ENCODE measurements around the gene CPEB1. TPM values are rescaled to one million over a fixed set of nuclear protein-coding genes. Genes with fewer than 3 reads are reported as not detected.

Gene CPEB1
- total RNA-seq, 1 donor from 2014 or later, result 10.6 TPM

DNA sequence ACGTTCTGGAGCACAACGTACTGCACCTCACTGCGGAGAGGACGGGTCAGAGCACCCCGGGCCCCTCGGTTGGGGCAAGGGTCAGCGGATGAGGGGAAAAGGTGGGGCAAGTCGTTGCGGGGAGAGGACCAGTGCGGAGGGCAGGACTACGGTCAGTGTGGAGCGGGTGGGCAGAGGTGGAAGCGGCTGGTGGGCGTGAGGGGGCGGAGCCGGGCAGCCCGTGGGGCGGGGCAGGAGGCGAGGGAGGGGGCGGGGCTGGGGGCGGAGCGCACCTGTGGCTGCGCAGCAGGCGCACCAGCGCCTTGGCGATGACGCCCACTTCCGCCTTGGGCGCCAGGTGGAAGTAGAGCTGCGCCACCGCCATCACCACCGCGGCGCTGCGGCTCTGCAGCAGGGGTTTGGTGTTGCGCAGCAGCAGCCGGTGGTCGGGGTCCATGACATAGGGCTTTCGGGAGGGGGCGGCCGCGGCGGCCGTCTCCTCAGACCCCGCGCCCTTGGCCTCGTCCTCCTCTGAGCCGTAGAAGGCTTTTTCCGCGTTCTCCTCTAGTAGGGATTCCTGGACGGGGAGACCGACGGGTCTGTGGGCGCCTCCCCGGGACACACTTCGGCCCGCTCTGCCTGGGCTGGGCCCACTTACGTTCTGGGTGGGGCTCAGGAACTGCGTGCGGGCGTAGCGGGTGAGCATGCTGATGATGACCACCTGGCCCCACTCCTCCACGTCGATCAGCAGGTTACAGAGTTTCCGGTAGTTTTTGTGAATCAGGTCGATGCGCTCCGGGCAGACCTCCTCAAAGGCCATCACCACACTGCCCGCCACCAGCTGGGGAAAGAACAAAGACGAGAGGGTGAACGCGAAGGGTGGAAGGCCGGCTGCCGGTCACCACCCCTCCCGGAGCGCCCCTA, 33.3 kb upstream of the CPEB1 start:
- H3K27me3 ChIP-seq, result peaks cover 4% of the 10 kb centered on the region
- peak overlapping the region; percentile 37 to 44 for H3K4me3 ChIP-seq
- H3K4me1 ChIP-seq, result peaks cover 13% of the 10 kb centered on the region
- no peaks in the 10 kb centered on the region for H3K9me3 ChIP-seq
- intact Hi-C loops (cut with DNase I), result no loop called here
- no peak for DNase-seq (ENCODE audit: extremely low spot score in 2 of 2)
- H3K27ac ChIP-seq, result no peak overlapping the region
- H3K36me3 ChIP-seq, result no peaks in the 10 kb centered on the region
- TF ChIP-seq POLR2AphosphoS5 (IDR thresholded peaks at IDR 0.05; ENCODE audit: insufficient read depth in 1 of 2, low read depth in 1 of 2), result peak in 1 of 2 donors; percentile 35
- TF ChIP-seq, protein P1, sequence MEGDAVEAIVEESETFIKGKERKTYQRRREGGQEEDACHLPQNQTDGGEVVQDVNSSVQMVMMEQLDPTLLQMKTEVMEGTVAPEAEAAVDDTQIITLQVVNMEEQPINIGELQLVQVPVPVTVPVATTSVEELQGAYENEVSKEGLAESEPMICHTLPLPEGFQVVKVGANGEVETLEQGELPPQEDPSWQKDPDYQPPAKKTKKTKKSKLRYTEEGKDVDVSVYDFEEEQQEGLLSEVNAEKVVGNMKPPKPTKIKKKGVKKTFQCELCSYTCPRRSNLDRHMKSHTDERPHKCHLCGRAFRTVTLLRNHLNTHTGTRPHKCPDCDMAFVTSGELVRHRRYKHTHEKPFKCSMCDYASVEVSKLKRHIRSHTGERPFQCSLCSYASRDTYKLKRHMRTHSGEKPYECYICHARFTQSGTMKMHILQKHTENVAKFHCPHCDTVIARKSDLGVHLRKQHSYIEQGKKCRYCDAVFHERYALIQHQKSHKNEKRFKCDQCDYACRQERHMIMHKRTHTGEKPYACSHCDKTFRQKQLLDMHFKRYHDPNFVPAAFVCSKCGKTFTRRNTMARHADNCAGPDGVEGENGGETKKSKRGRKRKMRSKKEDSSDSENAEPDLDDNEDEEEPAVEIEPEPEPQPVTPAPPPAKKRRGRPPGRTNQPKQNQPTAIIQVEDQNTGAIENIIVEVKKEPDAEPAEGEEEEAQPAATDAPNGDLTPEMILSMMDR (IDR thresholded peaks at IDR 0.05), result no peak
- peak in 1 of 2 donors; percentile 13 for TF ChIP-seq POLR2A (IDR thresholded peaks at IDR 0.05)

DNA sequence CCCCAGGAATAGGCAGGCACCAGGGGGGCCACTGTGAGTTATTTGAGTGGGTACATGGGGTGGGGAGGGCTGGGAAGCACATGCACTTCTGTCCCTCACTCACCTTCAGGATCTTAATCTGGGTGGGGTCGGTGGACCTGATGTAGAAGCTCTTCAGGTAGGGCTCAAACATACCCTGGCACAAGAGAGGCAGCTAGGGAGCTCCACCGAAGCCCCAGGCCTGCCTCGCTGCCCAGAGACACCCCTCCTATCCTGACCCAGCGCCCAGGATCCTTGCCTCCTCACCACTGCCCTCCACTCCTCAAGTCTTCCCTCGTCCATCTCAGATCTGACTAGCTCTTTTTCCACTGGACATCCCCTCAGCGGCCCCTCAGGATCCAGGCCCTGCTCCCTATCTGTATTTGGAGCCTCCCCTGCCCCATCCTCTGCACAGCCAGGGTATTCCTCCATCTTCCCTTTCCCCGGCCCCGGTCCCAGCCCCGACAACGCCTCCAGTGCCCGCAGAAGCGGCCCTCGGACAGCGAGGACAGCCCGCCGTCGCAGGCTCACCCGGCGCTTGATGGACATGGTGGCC, 32.5 kb upstream of the CPEB1 start:
- peaks cover 13% of the 10 kb centered on the region for H3K4me1 ChIP-seq
- no peaks in the 10 kb centered on the region for H3K9me3 ChIP-seq
- H3K4me3 ChIP-seq, result peak overlapping the region; percentile 37 to 44
- no peaks in the 10 kb centered on the region for H3K36me3 ChIP-seq
- DNase-seq (ENCODE audit: extremely low spot score in 2 of 2), result no peak
- intact Hi-C loops (cut with DNase I), result no loop called here
- no peak for TF ChIP-seq POLR2AphosphoS5 (IDR thresholded peaks at IDR 0.05; ENCODE audit: insufficient read depth in 1 of 2, low read depth in 1 of 2)
- TF ChIP-seq POLR2A (IDR thresholded peaks at IDR 0.05), result no peak
- TF ChIP-seq, protein P1 (IDR thresholded peaks at IDR 0.05), result no peak
- H3K27ac ChIP-seq, result no peak overlapping the region
- H3K27me3 ChIP-seq, result peaks cover 4% of the 10 kb centered on the region

DNA sequence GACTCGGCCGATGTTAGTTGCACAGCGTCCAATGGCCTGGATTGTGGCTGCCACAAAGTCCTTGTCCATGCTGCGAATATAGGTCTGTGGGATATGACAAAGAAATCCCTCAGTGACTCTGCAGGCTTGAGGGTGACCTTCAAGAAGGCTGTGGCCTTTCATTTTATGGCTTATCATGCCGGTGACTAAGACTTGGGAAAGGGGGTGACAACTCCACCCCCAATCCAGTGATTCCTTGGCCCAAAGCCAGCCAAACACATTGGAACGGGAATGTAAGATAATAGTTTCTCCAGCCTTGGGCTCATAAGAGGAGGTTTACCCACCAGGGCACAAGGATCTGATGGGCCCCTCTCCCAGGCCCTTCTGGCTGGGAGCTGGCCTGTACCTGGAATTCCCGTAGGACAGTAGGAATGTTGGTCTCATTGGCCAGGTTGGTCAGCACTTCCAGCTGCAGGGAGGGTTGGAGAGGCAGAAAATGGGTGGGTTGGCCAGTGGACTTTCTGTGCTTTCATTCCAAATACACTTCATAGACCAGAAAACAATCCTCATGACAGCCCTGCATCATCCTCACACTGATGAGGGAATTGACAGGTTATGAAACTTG, 30.7 kb upstream of the CPEB1 start:
- TF ChIP-seq POLR2AphosphoS5 (IDR thresholded peaks at IDR 0.05; ENCODE audit: insufficient read depth in 1 of 2, low read depth in 1 of 2), result no peak
- no peak for TF ChIP-seq POLR2A (IDR thresholded peaks at IDR 0.05)
- TF ChIP-seq, protein P1 (IDR thresholded peaks at IDR 0.05), result no peak
- H3K4me3 ChIP-seq, result no peak overlapping the region
- DNase-seq (ENCODE audit: extremely low spot score in 2 of 2), result no peak
- H3K9me3 ChIP-seq, result no peaks in the 10 kb centered on the region
- peaks cover 13% of the 10 kb centered on the region for H3K4me1 ChIP-seq
- no peak overlapping the region for H3K27ac ChIP-seq
- H3K36me3 ChIP-seq, result no peaks in the 10 kb centered on the region
- H3K27me3 ChIP-seq, result peaks cover 4% of the 10 kb centered on the region
- intact Hi-C loops (cut with DNase I), result no loop called here

DNA sequence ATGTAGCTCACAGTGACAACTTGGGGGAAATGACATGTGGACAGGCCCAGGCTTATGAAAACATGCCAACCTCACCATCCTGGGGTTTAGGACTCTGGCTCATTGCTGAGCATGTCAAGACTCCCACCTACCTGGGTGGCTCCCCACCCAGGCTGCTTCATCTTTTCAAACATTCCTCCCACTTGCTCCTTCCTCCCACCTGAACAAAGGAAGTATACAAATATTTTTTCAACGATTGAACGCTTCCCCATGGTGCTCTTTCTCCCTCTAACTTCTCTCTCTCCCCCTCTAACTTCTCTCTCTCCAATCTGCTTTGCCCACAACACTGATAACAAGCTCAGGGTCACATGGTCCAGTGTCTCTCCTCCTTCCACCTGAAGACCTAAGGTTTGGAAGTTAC, 27.7 kb upstream of the CPEB1 start:
- no peak overlapping the region for H3K4me3 ChIP-seq
- no peaks in the 10 kb centered on the region for H3K36me3 ChIP-seq
- H3K4me1 ChIP-seq, result peaks cover 2% of the 10 kb centered on the region
- intact Hi-C loops (cut with DNase I), result no loop called here
- no peaks in the 10 kb centered on the region for H3K27me3 ChIP-seq
- TF ChIP-seq, protein P1 (IDR thresholded peaks at IDR 0.05), result no peak
- TF ChIP-seq POLR2AphosphoS5 (IDR thresholded peaks at IDR 0.05; ENCODE audit: insufficient read depth in 1 of 2, low read depth in 1 of 2), result no peak
- no peak for TF ChIP-seq POLR2A (IDR thresholded peaks at IDR 0.05)
- DNase-seq (ENCODE audit: extremely low spot score in 2 of 2), result no peak
- H3K9me3 ChIP-seq, result no peaks in the 10 kb centered on the region
- H3K27ac ChIP-seq, result no peak overlapping the region
